GM19238 (cell line): ENCODE results near the gene MLX.
A peak's percentile ranks its signal among the peaks of the same experiment; 100 is the strongest.

ENCODE experiments used
- DNase-seq: peaks from one replicate; pipeline ENCODE4 v3.0.0; 2011; ENCODE audit warnings: low spot score; ENCODE audit not compliant: insufficient read length

Gene MLX, protein sequence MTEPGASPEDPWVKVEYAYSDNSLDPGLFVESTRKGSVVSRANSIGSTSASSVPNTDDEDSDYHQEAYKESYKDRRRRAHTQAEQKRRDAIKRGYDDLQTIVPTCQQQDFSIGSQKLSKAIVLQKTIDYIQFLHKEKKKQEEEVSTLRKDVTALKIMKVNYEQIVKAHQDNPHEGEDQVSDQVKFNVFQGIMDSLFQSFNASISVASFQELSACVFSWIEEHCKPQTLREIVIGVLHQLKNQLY

DNA sequence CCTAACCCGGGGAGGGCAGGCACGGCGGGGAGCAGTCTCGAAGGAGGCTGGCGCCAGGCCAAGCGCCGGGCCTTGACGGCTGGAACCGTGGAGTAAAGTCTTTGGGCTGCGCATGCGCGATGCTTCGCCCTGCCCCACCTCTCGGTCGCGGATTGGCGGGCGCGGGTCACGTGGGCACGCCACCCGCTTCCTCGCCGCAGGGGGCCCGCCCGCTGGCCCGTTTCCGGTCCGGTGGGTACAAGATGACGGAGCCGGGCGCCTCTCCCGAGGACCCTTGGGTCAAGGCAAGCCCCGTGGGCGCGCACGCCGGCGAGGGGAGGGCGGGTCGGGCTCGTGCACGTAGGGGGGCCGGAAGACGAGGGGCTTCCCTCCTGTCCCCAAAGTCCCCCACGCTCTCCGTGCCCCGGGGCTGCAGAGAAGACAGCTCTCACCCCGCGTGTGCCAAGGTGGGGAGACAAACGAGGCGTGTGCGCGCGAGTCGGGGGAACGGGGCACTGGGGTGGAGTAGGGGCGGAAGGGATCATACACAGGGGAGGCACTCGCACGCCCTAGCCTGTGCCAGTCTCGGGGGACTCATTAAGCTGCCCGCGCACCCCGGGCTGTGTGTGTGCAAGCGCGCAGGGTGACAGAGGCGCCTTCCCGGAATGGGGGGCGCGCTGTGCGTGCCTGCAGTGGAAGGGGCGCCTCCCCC, at the start of gene MLX:
MLX (plus strand) TSS at position 218 of the 691 bp plus-strand sequence; CDS start at position 243, 25 bp downstream.
- DNase-seq = peak; percentile 99

DNA sequence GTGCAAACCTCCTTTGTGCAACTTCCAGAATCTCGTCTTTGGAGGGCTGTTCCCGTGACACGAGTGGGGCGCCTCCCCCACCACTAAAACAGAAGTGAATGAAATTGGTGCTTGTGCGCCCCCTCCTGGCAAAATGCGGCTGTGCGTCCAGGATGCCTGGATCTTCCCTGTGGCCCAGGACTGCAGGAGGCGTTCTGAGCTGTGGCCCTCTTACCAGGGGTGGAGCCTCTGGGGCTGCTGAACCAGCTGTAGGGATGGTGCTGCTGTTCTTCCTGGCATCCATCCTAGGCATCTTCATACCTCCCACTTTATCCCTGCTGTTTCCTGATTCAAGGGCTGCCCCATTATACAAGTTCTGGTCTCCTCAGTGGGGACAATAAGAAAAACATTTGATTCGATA, 49.4 kb upstream of the MLX start:
- peak; percentile 77 for DNase-seq

DNA sequence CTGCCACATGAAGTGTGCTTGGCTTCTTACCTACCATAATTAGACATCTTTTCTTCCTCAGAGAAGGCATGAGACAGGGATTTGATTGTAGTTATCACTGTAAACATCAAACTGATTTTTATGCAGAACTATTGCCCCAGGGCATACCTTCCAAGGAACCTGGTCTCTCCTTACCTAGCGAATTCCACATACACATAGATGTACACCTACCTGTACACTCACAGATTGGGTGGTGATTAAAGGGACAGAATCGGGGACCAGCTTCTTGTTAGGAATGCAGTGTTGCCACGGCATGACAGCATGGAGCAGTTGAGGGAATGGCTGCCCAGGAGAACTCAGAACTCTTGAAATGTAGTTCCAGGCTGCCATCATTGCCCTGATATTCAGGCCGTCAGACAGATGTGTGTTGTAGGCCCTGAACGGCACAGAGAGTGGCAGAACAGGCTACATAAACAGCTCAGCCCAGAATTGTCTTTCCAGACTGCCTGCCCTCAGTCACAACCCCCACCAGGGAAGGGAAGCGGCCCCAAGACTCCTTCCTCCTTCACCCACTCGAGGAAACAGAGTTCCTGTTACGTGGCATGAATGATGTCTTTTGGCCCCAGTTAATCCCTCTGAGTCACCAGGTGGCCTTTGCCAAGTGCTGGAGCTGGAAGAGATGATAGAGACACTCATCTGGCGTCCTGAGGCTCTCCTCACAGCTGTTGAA, 48.7 kb upstream of the MLX start:
- no peak for DNase-seq

DNA sequence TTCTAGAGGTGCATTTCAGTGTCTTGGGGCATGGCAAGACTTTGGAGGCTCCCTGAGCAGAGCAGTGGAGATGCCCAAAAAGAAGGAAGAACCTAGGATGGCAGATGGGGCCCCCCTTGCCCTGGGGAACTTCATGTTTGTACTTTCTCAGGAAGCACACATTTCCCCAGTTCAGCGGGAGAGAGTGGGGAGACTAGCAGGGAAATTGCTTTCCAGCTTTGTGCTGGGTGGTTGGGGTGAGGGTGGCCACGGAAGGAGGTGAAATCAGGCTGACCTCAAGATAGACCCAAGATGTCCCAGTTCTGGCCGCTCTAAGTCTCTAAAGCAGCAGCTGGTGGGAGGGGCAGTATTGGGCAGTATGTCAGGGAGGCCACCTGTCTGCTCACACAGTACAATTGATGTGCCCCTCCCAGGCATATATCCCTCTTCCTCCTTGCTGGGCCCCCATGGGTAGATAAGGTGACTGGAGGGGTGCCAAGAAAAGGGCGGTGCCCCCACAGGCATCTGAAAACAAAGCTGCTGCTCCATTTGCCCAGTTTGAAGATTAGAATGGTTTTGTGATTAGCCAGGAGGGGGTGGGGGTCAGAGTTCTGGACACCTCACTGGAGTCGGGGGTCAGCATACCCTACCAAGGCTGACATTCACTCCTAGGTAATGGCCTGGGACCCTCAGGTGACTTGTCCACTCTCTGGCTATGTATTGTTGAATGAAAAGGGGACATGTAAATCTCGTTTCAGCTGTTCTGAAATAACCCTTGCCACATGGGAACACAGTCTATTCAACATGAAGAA, 48.0 kb upstream of the MLX start:
- DNase-seq = no peak

DNA sequence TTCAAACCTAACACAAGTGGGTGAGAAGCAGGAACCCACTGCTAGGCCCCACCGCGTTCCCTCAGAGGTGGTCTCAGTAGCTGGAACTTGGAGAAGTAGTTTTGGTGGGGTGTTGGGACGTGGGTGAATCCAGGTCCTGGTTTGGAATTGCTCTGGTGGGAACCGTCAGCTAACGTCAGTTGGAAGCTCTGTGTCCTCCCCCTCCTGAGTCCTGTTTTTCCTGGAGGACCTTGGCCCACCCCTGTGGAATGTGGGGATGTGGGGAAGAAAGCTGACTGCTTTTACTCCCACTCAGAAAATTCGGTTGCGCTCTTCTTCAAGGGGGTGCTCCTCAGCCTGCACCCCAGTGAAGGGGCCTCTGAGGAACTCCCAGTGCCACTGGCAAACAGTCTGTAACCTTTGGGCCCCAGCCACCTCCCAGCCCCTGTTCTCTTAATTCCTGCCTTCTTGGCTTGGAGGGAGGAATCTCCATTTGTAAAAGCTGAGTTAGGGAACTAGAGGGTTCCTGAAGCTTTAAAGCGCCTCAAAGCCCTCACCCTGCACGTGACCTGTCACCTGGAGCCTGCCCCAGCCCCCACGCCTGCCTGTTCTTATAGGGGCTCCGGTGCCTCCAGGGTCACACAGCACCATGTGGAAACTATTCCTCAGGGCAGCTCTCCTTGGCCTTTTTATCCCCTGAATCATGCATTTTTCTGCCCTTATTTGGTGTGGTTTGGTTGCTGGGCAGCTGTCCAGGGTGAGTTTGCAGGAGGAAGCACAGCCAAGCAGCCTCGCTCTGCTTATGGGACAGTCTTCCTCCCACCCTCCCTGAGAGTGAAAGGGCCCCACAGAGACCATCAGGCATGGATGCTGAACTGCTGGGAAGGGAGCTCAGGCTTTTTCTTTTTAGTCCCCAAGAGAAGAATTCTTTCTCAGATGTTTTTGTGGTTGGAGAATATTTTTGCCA, 47.1 kb upstream of the MLX start:
- DNase-seq = no peak

DNA sequence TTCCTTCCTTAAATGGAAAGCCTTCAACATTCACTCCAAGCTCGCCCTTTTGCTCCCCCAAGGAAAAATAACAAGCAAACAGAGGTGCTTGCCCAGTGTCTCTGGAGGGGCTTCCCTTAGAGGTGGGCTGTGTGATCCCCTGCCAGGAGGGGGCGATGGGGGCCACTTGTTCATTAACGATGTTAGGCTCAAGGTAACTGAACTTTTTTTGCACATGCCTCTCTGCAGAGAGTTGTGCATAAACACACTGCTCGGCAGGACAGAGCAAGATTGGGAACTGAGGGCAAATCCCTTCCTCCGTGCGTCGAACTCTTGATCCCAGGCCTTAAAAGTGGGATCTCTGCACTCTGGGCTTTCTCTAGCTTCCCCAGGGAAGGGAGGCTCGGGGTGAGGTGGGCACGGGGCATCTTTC, 46.4 kb upstream of the MLX start:
- no peak for DNase-seq

DNA sequence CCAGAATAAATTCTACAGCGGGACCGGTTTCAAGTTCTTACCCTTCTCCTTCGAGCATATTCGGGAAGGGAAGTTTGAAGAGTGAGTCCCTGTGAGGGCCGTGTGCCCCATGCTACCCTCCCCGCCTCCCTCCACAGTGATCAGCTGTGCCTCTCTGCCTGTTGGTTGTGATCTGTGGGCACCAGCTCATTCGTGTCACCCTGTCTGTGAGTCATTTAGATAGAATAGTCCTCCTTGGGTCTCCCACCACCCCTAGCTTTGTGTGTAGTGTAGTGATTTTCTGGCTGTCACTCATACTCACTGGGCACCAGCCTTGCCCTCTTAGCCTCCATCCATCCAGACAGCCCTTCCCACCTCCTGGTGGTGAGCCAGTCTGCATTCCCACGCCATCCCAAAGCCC, 45.9 kb upstream of the MLX start:
- no peak for DNase-seq

DNA sequence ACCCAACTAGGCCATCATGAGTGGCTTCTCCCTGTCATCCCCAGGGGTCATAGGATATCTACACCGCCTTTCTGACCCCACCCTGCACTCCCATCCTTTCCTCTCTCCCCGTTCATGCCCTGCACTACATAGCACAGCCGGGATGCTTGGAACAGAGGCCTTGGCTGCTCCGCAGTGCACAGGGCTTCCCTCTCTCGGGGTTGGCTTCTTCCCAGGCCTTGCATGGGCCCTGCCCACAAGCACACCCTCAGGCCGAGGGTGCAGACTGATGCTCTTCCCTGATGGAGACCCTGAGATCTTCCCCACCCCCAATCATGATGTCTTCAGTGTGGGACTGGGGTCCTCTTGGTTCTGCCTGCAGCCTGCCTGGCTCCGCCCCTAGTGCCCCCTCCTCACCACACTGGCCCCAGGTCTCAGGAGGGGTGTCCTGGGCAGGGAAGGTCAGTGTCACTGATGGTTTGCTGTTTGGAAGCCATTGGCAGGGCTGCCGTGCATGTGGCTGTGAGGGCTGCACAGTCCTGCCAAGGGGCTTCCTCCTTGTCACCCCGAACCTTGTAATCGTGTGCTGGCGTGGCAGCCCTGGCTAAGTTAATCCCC, 45.1 kb upstream of the MLX start:
- no peak for DNase-seq

DNA sequence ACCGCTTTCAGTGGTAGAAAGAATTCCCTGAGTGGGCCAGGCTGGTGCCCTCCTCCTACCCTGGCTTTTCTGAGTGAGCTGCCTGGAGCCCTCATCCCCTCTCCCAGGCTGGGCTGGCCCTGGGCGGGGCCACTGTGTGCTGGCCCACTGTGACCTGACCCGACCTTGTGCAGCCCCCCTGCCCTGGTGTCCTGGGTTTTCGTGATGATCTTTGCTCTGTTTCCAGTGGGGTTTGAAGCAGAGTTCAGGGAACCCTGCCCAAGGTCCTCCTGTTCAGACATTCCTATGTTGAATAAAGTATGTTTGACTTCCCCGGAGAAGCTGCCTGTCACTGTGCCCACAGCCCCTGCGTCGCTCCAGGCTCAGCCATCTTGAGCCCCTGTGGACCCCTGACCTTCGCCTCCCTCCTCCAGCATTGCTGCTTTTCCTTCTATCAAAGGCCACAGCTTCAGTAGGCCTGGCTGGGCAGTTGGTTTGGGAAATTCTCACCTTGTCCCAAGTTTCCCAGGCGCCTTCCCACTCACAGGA, 44.6 kb upstream of the MLX start:
- no peak for DNase-seq

DNA sequence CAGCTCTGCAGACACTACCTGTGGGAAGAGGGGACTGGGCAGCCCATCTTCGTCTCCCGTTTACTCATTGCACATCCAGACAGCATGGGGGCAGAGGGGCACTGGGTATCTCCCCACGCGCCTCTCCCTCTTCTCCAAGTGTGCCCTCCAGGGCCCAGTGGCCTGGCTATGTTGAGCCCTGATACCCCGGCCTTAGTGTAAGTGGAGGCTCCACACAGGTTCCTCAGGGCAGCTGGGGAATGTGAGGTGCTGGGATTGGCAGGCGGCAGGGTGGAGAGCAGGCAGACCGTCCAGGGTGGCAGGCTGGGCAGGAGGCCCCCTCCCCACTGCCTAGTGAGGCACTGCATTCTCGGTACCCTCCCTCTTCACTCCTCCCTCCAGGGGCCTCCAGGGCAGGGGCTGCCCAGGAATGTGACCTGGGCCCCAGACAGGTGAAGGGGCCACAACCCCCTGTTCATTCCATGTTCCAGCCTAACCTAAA, 44.1 kb upstream of the MLX start:
- DNase-seq = no peak

DNA sequence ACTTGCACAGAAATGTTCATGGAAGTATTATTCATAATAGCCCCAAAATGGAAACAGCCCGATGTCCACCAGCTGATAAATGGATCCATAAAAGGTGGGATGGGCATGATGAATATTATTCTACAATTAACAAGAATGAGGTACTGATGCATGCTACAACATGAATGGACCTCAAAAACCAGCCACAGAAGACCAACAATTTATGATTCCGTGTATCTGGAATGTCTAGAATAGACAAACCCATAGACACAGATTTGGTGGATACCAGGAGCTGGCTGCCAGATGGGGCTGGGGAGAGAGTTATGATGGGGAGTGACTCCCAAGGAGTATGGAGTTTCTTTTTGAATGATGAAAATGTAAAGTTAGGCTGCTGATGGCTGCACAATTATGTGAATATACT, 41.7 kb upstream of the MLX start:
- no peak for DNase-seq

DNA sequence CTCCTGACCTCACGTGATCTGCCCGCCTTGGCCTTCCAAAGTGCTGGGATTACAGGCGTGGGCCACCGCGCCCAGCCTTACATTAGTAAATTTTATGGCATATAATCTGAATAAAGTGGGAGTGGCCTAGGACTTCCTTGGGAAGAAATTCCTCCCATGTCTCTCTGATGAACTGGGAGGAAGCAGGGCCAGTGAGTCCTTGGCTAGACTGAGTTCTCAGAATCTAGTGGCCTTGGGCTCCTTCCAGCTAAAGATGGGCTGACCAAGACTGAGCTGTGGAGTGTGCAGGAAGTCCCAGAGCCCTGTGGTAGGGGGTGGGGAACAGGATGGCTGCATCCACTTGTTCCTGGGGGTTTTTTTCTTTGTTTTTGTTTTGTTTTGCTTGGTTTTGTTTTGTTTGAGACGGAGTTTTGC, 40.9 kb upstream of the MLX start:
- no peak for DNase-seq

DNA sequence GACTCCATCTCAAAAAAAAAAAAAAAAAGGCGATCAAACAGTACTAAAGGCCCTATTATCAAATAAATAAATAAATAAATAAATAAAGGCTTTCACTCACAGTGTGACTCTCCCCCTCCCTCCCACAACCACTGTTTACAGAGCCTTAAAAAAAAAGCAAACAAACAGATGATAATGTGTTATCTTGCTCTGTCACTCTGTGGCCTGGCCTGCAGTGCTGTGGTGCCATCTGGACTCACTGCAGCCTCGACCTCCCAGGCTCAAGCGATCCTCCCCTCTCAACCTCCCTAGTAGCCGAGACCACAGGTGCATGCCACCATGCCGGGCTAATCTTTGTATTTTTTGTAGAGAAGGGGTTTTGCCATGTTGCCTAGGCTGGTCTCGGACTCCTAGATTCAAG, 39.0 kb upstream of the MLX start:
- DNase-seq = no peak

DNA sequence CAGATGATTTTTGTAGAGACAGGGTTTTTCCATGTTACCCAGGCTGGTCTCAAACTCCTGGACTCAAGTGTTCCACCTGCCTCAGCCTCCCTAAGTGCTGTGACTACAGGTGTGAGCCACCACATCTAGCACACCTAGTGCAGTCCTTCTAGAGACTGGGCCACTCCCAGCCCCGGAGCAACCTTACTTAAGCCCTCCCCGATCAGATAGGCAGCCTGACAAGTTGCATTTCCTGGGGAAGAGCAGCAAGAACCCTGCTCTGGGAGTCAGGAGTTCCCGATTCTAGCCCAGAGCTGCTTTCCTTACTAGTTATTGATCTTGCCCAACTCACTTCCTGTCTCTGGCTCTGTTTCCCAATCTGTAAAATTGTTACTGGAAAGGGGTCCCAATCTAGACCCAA, 37.8 kb upstream of the MLX start:
- no peak for DNase-seq

DNA sequence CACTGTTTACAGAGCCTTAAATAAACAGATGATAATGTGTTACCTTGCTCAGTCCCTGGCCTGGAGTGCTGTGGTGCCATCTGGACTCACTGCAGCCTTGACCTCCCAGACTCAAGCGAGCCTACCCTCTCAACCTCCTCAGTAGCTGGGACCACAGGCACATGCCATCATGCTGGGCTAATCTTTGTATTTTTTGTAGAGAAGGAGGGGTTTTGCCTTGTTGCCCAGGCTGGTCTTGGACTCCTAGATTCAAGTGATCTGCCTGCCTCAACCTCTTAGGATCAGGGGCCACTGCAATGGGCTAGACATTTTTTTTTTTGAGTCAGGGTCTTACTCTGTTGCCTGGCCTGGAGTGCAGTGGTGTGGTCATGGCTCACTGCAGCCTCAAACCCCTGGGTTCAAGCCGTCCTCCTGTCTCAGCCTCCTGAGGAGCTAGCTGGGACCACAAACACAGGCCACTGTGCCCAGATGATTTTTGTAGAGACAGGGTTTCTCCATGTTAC, 35.9 kb upstream of the MLX start:
- no peak for DNase-seq

DNA sequence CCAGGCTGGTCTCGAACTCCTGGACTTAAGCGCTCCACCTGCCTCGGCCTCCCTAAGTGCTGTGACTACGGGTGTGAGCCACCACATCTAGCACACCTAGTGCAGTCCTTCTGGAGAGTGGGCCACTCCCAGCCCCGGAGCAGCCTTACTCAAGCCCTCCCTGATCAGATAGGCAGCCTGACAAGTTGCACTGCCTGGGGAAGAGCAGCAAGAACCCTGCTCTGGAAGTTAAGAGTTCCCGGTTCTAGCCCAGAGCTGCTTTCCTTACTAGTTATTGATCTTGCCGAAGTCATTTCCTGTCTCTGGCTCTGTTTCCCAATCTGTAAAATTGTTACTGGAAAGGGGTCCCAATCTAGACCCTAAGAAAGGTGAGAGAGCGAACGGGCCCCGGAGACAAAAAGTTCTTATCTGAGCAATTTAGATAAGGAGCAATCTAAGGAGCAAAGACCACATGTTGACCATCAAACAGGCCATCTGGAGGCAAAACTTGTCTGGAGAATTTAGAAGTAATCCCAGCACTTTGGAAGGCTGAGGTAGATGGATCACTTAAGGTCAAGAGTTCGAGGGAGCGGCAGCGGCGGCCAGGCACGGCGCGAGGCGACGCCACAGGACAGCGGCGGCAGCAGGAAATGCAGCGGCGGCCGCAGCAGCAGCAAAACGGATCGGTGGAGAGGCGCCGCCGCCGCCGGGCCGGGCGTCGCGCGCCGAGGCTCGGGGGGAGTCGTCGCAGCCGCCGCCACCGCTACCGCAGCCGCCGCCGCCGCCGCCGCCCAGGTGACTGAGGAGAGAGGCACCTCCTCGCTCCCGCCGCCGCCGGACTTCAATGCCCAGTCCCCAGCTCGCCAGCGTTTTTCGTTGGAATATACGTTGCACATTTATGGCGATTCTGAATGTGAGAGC, 35.2 kb upstream of the MLX start:
- peak; percentile 36 for DNase-seq

DNA sequence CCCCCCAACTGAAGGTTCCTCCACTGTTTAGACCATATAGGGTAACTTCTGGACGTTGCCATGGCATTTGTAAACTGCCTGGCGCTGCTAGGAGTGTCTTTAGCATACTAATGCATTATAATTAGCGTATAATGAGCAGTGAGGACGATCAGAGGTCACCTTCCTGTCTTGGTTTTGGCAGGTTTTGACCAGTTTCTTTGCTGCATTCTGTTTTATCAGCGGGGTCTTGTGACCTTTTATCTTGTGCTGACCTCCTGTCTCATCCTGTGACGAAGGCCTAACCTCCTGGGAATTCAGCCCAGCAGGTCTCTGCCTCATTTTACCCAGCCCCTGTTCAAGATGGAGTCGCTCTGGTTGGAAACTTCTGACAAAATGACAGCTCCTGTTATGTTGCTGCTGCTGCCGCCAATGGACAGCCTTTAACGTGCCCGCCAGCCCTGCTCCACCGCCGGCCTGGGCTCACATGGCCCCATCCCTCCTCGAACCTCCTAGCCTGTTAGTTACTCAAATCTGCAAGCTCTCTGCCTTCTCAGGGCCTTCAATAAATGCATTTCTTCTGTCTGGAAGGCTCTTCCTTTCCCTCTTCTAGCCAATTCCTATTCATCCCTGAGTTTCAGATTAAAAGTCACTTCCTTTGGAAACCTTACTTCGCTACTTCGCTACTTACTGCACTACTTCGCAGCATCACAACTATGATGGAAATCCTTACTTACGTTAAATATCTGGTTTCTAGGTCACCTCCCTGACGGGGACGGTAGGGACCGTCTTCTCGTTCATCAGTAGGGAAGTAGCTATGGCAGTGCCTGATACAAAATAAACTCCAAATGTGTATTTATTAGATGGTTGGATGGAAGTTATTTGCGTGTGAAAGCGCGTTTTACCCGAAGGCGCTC, 31.5 kb upstream of the MLX start:
- DNase-seq = no peak

DNA sequence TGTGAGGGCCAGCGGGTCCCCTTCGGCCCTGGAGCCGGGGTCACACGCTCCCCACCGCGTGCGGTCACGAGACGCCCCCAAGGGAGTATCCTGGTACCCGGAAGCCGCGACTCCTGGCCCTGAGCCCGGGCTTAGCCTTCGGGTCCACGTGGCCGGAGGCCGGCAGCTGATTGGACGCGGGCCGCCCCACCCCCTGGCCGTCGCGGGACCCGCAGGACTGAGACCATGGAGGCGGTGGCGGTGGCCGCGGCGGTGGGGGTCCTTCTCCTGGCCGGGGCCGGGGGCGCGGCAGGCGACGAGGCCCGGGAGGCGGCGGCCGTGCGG, 30.9 kb upstream of the MLX start, which contains the start of gene NAGLU:
NAGLU (plus strand) TSS at position 194 of the 324 bp plus-strand sequence; CDS start at position 226, 32 bp downstream.
- DNase-seq = peak; percentile 100
